Peyer's patch (tissue), 4 donors: Measurements from ENCODE around the gene TFF2.

Experiments
- POLR2A ChIP-seq, 2 donors: fragments of 450-650 bp; IDR thresholded peaks; one replicate each; pipeline ENCODE4 v1.5.1; 2017; ENCODE audit warnings: antibody characterized with exemption in 2 of 2, mild to moderate bottlenecking in 2 of 2, moderate library complexity in 2 of 2
- TF ChIP-seq, protein P1 (sequence below), 6 experiments: fragments of 450-650 bp in 4 of 6; fragments of 200-600 bp in 2 of 6; sonication (generic) in 1 of 6; IDR thresholded peaks; one replicate each; pipeline ENCODE4 v1.5.1; 2017 to 2019; ENCODE audit warnings: antibody characterized with exemption in 6 of 6, mild to moderate bottlenecking in 3 of 6, moderate library complexity in 1 of 6

GRCh38 chr21:42303443-42303842 is 47.4 kb downstream of the TFF2 start:
- TF ChIP-seq, protein P1, sequence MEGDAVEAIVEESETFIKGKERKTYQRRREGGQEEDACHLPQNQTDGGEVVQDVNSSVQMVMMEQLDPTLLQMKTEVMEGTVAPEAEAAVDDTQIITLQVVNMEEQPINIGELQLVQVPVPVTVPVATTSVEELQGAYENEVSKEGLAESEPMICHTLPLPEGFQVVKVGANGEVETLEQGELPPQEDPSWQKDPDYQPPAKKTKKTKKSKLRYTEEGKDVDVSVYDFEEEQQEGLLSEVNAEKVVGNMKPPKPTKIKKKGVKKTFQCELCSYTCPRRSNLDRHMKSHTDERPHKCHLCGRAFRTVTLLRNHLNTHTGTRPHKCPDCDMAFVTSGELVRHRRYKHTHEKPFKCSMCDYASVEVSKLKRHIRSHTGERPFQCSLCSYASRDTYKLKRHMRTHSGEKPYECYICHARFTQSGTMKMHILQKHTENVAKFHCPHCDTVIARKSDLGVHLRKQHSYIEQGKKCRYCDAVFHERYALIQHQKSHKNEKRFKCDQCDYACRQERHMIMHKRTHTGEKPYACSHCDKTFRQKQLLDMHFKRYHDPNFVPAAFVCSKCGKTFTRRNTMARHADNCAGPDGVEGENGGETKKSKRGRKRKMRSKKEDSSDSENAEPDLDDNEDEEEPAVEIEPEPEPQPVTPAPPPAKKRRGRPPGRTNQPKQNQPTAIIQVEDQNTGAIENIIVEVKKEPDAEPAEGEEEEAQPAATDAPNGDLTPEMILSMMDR (IDR thresholded peaks at IDR 0.05): no peak
- no peak for TF ChIP-seq POLR2A (IDR thresholded peaks at IDR 0.05)
